Left lobe of liver (tissue), 2 donors: Measurements from ENCODE around the gene NECTIN2. TPM values are rescaled to one million over a fixed set of nuclear protein-coding genes. Genes with fewer than 3 reads are reported as not detected.

ENCODE experiments used
- ATAC-seq: fragments of 200-7000 bp; cut with Tn5 transposase; one replicate; pipeline ENCODE4 v1.9.1; 2020; ENCODE audit warnings: mild to moderate bottlenecking, moderate library complexity
- DNase-seq: peaks from one replicate; pipeline ENCODE4 v3.0.0-alpha.2; 2020; ENCODE audit warnings: low spot score
- total RNA-seq: library from RNA; stranded (reverse); gene quantifications from one replicate; pipeline ENCODE4 v1.2.1, GENCODE V29; 2021
- donor health status: DM: no; HTN: no; CAD: no; lungs with moderate emphysema.
- donor health status: DM: no; HTN: yes; CAD: no.

The NECTIN2 gene
- 70.4 TPM for total RNA-seq

DNA sequence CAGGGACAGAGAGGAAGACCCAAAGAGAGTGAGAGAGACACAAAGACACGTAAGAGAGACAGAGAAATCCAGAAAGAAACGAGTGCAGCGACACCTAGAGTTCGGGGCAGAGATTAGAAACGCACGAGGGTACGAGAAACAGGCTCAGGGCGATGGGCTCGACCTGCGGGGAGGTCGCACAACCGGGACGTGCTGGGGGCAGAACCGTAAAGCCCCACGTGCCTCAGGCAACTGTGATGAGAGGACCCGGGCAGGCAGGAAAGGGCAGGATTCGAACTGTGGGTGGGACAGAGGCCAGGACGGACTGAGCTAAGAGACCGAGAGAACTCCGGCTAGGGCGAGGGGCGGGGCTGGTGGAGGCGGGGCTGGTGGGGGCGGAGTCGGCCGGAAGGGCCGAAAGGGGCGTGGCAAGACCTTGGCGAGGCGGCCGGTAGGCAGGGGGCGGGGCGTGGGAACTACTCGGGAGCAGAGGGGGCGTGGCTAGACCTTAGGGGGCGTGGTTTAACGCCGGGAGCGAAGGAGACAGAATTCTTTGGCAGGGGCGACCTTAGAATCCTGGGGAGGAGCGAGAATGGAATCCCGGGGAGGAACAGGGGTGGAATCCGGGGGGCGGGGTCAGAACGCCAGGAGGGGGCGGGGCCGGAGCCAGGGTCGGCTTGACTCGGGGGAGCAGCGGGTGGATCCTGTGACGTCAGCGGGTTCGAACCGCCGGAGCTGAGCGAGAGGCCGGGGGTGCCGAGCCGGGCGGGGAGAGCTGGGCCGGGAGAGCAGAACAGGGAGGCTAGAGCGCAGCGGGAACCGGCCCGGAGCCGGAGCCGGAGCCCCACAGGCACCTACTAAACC is at the start of gene NECTIN2:
Gene NECTIN2 (plus strand): TSS at position 686 of the 843 bp plus-strand sequence. CDS start 229 bp downstream, outside the sequence.
- DNase-seq (peak; percentile 100), ATAC-seq (peak; percentile 81)

DNA sequence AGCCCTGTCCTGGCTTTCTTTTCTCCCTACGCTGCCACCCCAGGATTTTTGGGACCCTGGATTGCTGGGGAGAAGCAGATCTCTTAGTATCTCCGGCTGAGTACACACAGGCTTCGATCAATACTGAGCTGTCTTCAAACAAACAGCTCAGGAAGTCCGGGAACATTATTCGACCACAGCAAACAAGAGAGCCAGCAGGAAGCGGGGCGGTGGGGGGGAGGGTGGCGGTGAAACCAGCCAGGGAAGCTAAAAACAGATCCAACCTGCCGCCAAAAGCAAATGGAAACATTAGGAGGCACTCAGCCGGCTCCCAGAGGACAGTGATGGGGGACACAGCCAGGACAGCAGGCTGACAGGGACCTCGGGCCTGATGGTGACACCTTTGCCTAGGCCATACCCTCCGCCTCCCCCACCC is 49.4 kb upstream of the NECTIN2 start:
- peak; percentile 78 for ATAC-seq
- DNase-seq = peak; percentile 83

DNA sequence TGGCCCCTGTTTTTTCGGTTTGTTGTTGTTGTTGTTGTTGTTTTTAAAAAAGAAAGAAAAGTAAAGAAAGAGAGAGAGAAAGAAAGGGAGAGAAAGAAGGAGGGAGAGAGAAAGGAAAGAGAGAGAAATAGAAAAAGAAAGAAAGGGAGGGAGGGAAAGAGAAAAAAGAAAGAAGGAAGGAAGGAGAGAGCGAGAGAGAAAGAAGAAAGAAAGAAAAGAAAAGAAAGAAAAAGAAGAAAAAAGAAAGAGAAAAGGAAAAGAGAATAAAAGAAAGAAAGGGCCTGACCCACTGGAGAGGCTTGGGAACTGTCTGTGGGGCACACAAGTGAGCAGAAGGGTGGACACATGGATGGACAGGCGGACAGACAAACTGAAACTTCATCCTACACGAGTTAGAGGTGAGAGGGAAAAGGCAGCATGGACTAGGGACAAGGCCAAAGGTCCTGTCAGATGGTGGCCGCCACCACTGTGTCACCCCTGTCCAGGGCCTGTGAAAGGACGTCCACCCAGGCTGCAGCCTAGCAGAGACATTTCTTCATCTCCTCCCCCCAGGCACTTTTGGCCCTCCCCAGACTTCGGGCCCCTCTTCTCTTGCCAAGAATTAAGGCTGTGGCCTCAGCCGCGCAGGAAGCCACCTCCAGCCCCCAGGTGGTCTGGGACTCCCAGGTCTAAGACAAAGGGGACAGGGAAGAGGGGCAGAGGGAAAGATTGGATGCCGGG is 46.3 kb upstream of the NECTIN2 start:
- DNase-seq = no peak
- ATAC-seq = peak; percentile 64

DNA sequence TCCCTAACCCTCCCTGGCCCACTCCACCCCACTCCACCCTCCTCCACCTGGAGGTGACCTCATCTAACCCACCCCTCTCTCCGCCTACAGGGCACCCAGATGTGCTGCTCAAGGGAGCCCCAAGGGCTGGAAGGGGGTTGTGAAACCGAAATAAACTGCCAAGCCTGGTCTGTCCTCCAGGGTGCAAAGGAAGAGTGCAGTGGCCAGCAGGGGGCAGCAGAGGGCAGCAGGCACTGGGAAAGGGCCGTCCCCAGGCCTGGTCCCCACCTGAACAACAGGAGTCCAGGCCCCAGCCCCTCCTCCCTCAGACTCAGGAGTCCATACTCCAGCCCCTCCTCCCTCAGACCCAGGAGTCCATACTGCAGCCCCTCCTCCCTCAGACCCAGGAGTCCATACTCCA is 45.6 kb upstream of the NECTIN2 start:
- ATAC-seq (peak; percentile 91), DNase-seq (peak; percentile 85)

DNA sequence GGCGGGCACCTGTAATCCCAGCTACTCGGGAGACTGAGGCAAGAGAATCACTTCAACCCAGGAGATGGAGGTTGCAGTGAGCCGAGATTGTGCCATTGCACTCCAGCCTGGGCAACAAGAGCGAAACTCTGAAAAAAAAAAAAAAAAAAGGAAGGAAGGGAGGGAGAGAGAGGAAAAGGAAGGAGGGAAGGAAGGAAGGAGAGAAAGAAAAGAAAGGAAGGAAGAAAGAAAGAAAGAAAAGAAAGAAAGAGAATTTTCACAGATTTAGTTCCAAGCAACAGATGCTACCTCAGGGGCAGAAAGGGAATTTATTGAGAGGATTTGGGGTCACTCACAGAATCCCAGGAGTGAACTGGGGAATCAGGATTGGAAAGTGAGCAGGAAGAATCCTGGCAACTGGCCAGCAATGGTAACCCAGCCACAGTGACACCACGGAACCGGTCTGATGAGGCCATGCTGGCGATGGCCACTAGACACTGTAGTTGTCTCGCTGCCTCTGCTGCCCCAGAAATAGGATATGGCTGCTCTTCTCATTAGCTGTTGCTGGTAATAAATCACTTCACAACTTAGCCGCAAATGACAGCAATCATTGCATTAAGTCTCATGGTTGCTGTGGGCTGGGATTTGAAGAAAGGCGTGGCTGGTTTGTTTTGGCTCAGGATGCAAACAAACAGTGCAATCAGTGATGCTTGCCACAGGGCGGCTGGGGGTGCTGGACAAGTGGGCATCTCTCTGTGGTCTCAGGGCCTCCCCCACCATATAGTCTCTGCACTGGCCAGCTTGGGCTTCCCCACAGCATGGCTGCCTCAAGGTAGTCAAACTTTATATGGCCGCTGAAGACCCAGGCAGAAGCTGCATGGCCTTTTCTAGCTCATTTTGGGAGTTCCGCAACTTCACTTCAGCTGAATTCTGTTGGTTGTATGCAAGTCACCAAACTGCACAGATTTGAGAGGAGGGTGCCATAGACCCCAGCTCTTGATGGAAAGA is 42.4 kb upstream of the NECTIN2 start:
- DNase-seq = no peak
- no peak for ATAC-seq

DNA sequence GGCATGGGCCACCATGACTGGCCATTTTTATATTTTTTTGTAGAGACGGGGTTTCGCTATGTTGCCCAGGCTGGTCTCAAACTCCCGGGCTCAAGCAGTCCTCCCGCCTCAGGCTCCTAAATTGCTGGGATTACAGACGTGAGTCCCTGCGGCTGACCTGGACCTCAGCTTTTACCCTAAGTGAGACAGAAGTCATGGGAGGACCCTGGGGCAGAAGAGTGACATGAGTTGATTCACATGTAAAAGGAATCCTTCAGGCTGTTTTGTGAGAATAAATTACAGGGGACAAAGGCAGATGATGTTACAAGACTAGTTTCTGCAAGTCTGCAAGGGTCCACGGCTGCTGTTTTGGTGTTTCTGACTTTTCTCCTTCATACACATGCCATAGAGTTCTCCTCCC is 39.8 kb upstream of the NECTIN2 start:
- DNase-seq (no peak), ATAC-seq (no peak)

DNA sequence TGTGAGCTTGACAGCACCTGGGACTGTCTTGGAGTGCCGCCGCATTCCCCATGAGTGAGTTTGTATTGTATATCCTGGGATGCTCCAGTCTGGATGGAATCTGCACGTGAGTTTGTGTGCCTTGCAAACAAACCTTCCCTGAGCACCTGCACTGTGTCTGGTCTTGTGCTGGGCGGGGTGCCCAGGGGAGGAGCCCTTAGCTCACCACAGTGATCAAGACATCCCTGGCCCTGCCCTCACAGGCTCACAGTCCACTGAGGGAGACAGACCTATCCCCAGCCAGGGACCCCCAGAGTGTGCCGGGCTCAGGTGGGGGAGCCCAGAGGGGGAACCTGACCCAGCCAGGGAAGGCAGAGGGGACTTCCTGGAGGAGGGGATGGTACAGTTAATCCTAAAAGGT is 38.9 kb upstream of the NECTIN2 start:
- ATAC-seq = peak; percentile 80
- peak; percentile 90 for DNase-seq

DNA sequence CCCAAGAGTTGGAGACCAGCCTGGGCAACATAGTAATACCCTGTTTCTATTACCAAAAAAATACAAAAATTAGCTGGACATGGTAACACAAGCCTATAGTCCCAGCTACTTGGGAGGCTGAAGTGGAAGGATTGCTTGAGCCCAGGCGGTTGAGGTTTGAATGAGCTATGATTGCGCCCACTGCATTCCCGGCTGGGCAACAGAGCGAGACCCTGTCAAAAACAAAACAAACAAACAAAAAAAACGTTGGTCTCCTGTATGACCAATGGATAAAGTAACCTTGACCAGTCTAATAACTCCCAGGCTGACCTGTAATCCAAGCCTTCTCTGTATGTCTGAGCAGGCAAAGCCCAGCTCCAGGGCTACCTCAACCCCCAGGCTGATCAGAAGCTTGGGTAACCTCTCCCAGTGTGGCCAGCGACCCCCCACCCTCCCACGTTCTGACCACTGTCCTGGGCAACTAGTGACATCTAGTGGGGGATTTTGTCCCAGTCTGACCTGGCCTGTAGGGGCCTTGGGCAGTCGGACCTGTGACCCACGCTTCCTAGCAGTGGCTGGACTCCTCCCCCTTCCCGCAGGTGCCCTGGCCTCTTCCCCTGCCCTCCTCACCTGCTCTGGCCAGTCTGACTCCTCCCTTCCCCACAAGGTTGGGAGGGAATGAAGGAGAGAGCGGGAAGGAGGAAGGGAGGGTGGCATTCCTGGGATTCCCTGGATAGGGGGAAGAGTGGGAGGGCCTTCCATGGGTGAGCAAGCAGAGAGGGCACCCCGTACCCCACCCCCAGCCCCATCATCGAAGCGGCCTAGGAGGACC is 38.2 kb upstream of the NECTIN2 start:
- ATAC-seq = peak; percentile 74
- DNase-seq = peak; percentile 78

DNA sequence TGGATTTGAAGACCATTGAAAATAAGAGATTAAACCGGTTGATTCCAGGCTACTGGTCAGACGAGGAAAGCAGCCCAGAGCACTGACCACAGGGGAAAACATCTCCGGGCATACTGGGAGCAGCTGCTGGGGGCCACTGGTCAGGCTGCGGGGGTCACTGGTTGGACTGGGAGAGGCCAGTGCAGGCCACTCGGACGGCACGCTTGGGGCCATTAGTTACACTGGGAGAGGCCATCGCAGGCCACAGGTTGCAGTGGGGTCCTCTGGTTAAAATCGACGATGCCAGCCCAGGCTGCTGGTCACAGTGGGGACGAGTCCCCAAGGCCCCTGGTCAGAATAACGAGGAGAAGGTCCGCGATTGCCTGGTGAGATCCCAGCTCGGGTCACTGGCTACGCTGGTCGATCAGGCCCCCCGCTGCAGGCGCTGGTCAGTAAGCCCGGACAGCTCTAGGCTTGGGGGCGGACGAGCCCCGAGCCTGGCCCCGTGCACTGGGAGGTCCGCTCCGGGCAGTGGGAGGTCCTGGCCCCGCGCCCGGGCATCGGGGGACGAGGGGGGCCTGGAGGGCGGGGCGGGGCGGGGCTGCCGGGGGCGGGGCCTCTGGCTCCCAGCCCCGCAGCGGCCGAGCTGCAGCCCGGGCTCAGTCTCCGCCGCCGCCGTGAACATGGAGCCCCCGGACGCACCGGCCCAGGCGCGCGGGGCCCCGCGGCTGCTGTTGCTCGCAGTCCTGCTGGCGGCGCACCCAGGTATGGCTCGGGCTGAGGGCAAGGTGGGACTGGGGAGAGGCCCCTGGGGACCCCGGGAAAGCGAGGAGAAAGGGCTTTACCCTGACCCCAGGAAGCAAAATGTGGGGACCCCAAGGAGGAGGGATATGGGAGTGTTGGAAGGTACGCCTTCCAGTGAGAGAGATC is 37.4 kb upstream of the NECTIN2 start, which contains the start of gene BCAM:
Gene BCAM (plus strand): TSS at position 641 of the 909 bp plus-strand sequence. CDS start 22 bp downstream, at position 663.
- DNase-seq (peak; percentile 83), ATAC-seq (peak; percentile 72)

DNA sequence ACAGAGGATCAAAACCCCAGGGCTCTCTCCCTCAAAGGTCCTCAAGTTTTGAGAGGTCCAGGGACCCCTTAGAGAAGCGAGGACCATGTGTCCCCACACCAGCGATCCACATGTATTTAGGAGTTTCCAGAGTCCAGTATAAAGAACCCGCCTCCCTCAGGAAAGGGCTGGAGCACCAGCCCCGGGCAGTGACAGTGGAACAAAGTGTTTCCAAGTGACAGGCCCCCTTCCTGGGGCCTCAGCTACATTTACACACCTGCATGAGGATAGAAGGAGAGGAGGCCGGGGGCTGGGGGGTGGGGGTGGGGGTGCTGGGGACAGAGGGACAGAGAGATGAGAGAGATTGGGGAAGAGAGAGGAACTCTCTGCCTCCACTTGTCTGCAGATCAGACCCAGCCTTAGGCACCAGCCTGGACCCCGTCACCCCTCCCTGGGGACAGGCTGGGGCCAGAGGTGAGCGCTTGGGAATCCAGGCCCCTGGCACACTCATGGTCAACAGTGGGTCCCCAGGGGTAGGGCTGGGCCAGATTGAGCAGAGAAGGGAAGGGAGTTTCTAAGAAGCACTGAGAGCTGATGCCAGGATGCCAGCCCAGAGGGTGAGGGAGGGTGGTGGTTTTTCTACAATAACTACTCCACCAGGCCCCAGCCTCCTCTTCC is 36.4 kb upstream of the NECTIN2 start:
- DNase-seq (no peak), ATAC-seq (no peak)

DNA sequence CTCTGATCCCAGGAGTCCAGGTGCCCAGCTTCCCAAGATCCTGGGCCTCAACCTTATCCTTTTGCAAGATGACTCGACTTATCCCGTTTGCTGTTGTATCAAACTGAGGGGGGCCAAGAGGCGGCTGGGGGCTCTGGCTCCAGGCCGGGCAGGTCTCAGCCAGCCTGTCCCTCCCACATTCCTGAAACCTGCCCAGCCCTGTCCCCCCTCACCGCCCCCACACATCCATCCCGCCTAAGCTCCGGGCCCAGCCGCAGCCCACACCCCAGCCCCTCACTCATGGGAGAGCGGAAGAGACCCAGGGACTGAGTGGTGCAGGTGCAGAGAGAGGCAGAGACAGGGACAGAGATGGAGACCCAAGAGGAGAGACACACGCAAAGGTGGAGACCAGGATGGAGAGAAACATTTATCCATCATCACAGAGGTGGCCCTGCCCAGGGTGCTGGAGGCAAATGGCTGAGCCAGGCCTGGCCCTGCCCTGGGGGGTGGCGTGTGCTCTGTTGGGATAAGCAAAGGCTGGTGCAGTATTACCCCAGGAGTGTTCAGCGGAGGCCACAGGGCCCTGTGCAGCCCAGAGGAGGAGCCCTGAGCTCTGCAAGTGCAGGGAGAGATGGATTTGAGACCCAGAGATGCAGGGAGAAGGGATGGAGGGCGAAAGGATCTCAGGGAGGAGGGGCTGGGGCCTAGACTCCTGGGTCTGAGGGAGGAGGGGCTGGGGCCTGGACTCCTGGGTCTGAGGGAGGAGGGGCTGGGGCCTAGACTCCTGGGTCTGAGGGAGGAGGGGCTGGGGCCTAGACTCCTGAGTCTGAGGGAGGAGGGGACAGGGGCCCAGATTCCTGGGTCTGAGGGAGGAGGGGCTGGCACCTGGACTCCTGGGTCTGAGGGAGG is 35.6 kb upstream of the NECTIN2 start:
- ATAC-seq (no peak), DNase-seq (no peak)

DNA sequence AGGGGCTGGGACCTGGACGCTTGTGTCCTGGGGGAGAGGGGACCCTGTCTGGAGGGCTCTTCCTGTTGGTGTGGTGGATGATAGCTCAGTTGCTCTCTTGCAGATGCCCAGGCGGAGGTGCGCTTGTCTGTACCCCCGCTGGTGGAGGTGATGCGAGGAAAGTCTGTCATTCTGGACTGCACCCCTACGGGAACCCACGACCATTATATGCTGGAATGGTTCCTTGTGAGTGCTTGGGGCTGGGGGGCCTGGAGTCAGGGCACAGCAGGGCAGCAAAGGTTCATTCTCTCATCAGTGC is 35.0 kb upstream of the NECTIN2 start:
- DNase-seq (no peak), ATAC-seq (no peak)

DNA sequence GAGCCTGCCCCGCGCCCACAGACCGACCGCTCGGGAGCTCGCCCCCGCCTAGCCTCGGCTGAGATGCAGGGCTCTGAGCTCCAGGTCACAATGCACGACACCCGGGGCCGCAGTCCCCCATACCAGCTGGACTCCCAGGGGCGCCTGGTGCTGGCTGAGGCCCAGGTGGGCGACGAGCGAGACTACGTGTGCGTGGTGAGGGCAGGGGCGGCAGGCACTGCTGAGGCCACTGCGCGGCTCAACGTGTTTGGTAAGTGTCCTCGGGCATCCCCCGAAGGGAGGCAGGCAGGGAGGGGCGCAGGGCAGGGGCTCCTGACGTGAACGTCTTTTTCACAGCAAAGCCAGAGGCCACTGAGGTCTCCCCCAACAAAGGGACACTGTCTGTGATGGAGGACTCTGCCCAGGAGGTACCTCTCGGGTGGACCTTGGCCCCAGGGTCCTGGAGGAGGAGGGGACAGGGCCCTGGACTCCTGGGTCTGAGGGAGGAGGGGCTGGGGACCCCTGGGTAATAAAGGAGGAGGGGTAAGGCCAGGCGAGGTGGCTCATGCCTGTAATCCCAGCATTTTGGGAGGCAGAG is 33.9 kb upstream of the NECTIN2 start:
- ATAC-seq (no peak), DNase-seq (no peak)

DNA sequence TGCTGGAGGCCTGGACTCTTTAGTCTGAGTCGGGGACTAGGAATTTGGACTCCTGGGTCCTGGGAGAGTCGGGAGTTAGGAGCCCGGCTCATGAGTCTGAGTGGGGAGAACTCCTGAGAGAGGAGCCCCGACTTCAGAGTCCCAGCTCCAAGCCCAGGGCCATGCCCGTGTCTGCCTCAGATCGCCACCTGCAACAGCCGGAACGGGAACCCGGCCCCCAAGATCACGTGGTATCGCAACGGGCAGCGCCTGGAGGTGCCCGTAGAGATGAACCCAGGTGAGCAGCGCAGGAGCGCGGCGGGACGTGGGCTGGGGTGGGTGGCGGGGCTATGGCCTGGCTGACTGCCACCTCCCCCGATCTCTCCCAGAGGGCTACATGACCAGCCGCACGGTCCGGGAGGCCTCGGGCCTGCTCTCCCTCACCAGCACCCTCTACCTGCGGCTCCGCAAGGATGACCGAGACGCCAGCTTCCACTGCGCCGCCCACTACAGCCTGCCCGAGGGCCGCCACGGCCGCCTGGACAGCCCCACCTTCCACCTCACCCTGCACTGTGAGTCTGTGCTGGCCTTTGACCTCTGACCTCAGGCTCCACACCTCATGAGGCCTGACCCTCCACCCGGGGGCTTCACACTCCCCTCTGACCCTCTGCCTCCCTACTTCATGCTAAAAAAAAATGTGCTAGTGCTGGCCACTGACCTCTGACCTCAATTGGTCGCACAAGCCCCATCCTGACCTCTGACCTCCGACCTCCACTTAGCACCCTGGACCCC is 32.8 kb upstream of the NECTIN2 start:
- DNase-seq = no peak
- no peak for ATAC-seq

DNA sequence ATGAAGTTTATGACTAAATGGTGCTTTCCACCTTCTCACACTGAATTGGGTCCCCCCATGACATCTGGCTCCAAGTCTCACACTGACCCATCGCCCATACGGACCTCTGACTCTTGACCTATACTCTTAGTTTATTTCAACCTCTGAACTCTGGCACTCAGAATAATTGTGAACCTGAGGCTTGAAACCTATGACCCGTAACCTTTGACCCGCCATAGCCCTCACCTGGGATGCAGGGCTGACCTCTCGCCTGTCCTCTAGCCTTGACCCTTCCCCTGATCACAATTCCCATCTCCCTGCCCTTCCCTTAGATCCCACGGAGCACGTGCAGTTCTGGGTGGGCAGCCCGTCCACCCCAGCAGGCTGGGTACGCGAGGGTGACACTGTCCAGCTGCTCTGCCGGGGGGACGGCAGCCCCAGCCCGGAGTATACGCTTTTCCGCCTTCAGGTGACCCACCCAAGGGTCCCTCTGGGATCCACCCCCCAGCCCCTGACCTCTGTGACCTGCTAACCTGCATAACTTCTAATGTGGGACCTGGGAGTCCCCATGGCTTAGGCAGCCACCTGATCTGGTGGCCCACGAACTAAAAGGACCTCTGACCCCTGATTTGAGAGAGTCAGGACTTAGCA is 32.1 kb upstream of the NECTIN2 start:
- ATAC-seq = no peak
- DNase-seq = no peak

DNA sequence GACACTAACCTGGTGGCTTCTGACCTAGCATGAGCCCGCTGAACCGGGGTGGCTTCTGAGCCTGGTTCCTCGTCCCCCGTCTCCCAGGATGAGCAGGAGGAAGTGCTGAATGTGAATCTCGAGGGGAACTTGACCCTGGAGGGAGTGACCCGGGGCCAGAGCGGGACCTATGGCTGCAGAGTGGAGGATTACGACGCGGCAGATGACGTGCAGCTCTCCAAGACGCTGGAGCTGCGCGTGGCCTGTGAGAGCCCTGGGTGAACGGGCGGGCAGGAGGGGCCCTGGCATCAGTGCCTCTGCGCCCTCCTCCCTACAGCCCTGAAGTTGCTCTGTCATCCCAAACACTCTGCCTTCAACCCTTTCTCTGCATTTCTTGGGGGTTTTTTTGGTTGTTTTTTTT is 31.6 kb upstream of the NECTIN2 start:
- DNase-seq (no peak), ATAC-seq (peak; percentile 33)
